ENCODE data around the gene HSFX3.

- TF ChIP-seq CTCF (IDR thresholded peaks at IDR 0.05) (no peak), POLR2AphosphoS5 (IDR thresholded peaks at IDR 0.05) (no peak), POLR2A (IDR thresholded peaks at IDR 0.05) (no peak)
These were observed 50.0 kb downstream of the HSFX3 start for GRCh38 chrX:149499766-149500165.
